Stimulated activated CD8-positive, alpha-beta memory T cell treated with anti-CD3 and anti-CD28 coated beads, Interleukin-15, amount 100 ng/mL, for 24 hours (primary cell): Measurements from ENCODE around the gene SEMA5A.

Experiments used
- DNase-seq: peaks from one replicate; pipeline ENCODE4 v3.0.0-alpha.2; 2020; ENCODE audit warnings: low read depth

The SEMA5A gene

GRCh38 chr5:9278921-9279603 lies 266.8 kb downstream of the SEMA5A start:
- no peak for DNase-seq

GRCh38 chr5:9269014-9269413 lies 276.9 kb downstream of the SEMA5A start:
- no peak for DNase-seq

GRCh38 chr5:9268226-9268625 lies 277.6 kb downstream of the SEMA5A start:
- no peak for DNase-seq

DNA sequence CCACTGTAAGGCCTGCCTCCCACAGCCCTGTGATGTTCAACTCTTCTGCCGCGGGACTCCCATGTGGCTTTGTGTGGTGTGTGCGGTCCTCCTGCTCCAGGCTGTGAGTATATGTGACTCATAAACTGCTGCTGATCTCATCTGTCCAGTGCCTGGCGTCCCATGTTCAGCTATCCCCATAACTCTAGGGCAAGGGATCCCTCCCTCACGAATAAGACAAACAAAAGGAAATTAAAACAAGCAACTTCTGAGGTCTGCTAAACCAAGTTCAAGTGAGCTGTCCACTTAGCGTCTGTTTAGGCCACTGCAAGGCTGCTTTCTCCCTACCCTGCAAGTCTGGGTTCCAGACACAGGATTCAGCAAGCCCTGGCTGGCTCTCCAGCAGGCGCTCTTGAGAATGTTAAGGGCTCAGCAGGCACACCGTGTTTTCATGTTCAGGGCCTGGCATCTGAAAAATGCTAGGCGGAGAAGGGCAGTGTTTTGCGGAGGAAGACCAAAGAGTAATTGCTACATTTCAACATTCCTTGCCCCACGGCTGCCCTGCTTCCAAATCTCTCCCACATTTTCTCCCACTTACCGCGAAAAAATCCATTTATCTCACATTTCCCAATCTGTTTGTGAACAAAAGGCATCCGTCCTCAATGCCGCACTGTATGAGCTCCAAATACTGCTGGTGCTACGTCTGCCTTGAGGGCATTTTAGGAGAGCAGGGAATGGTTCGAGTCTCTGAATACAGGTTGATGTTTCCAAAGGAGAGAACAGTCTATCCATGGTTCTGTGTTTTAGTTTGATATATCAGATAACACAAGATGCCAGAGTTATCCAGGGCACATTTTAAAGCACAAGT lies 280.2 kb downstream of the SEMA5A start:
- no peak for DNase-seq

DNA sequence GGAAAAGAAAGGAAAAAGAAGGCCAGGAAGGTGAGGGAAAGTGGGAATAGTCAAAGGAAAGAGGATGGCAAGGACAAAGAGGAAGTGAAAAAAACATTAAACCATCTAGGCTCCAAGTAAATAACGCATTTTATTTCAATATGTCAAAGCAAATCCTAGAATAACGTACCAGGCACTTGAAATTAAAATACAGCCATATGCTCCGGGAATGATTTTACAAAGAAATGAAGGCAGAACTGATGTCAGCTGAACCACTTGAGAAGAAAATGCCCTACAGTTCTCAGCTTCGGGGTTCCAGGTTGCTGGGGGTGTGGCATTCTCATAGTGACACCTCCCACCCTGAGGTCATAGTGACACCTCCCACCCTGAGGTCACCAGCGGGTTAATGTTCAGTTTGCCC lies 281.6 kb downstream of the SEMA5A start:
- DNase-seq = no peak

- DNase-seq = no peak
These were observed 282.2 kb downstream of the SEMA5A start for GRCh38 chr5:9263656-9264055.

DNA sequence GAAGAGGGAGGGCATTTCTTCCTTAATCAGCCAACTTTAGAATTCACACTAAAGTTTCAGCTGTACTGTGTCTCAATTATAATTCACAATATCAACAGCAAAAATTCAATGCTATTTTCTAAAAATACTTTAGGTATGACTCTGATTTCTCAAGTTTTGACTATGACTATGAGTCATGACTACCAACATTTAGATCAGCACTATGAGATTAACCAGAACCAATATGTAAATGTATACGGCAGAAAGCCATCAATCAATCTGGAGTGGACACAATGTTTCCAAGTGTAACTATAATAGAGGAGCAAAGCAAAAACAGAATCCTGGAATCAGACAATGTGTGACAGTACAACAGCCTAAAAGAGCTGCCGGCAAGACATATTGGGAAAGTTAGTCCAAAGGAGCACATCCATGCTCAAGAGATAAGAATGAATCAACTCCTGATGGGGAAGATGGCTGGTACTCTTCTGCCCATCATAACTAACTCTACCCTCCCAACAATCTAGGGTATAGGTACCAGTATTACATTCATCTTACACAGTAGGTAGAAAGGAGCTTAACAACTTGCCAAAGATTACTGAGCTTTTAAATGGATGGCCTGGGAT lies 294.4 kb downstream of the SEMA5A start:
- DNase-seq = no peak

DNA sequence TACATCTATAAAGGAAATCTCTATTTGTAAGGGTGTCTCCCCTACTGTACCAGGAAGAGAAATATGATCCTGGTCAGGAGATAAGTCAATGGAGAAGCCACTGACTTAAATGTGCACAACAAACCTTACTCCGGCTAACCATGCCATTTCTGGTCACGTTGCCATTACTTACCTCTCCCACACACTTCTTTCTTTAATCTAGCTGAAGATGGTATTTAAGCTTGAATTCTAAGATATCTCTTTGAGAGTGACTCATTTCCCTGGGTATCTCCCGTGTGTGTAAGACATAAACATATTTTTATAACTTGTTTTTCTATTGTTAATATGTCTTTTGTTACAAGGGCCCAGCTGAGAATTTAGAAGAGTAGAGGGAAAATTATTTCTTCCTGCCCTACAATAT lies 296.6 kb downstream of the SEMA5A start:
- DNase-seq = no peak

- no peak for DNase-seq
These were observed 300.8 kb downstream of the SEMA5A start for GRCh38 chr5:9245071-9245470.

- no peak for DNase-seq
These were observed 301.5 kb downstream of the SEMA5A start for GRCh38 chr5:9244417-9244816.

DNA sequence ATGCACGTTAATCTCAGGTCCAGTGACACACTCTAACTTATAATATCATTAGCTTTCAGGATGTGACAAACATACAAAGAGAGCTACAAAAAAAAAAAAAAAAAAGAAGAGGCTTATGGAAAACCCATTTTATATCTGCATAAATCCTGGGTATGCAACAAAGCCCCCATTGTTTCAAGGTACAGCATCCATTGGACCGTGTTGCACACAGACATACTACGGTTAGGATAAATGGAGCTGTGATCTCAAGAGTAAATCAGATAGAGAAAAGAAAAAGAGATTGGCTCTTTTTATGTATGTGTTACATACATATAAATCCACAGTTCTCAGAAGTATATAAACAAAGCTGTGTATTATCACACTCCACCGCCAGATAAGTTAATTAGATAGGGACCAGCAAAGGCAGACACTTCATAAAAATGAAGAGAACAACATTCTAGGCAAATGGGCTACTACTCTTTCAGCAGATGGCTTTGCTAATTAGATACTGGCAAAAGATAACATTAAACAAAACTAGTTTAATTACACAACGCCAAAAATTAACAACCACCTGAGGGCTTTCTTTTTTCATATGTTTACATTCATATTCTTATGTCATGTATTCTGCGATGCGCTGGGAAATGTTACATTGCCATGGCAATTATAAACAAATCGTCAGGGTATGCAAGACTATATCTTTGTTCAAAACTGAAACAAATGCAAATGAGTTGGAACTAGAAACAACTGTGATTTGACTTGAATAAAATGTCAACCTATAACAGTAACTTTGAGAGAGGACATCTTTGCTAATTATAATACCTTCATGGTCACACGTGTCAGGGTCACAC lies 304.2 kb downstream of the SEMA5A start:
- DNase-seq = no peak

DNA sequence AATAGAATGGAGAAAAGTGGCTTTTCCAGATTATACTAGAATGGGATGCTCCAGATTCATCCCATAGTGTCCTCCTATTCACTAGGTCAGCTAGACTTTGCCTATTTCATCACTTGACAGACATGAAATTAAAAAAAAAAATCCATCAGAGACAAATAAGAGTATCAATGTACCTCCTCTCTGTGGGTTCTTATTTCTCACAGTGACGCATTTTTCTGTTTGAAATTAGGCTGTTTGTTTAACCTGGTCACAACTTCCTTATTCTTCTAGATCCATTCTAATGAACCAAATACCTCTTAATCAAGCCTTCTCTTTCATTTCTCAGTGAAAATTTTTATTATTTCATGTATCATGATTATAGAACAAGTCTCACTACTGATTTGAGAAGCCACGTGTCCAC lies 305.4 kb downstream of the SEMA5A start:
- no peak for DNase-seq

- no peak for DNase-seq
These were observed 306.2 kb downstream of the SEMA5A start for GRCh38 chr5:9239626-9240025.

GRCh38 chr5:9239071-9239470 lies 306.8 kb downstream of the SEMA5A start:
- no peak for DNase-seq

GRCh38 chr5:9233712-9234111 lies 312.2 kb downstream of the SEMA5A start:
- no peak for DNase-seq

DNA sequence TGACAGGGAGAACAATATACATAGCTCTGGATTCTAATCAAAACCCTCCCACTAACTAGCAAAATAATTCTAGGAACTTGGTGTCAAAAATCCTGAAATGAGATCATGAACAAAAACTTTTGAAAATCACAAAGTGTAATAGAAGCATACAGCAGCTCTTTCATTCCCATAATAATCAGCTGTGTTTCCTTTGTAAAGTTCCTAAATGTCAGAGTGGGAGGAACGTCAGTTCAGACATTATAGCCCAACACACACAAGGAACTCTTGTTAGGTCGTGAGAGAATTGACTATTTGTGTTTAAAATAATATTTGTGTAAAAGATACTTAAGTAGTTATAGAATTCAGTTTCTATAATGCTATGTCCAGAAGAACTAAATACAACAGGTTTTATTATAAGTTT lies 312.8 kb downstream of the SEMA5A start:
- no peak for DNase-seq

DNA sequence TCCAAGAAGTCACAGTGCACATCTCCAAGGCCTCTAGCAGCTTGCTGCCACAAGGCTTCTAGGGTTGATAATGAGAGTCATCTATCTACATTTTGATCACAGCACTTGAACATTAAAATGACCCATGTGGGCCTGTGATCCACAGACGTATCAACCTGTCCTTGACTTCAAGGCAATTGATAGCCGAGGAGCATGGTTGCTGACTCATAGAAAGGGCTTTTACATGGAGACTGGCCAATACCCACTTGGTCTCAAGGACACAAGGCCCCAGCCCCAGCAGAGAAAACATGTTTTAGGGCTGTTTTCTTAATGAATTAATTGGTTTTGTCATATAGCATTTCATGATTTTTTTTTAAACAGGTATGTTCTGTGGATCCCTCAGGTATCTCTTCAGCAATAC lies 314.0 kb downstream of the SEMA5A start:
- no peak for DNase-seq

DNA sequence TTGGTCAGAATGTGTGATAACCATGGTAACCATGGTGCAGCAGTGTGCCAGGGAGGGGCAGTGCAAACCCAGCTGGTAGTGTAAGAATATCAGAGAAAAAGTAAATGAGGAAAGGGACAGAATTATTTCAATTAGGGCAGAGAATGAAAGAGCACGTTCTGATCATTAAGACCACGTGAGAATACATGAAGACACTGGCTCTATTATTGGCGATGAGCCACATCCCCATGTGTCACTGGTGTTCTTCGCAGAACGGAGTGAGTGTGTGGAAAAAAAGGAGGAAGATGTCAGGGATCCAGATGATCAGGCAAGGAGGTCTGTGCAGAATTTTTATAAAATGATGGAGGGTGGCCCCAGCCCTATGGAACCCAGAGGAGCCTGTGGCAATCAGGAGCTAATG lies 315.5 kb downstream of the SEMA5A start:
- no peak for DNase-seq

- no peak for DNase-seq
These were observed 319.8 kb downstream of the SEMA5A start for GRCh38 chr5:9226016-9226536.

- no peak for DNase-seq
These were observed 323.6 kb downstream of the SEMA5A start for GRCh38 chr5:9222054-9222976.

DNA sequence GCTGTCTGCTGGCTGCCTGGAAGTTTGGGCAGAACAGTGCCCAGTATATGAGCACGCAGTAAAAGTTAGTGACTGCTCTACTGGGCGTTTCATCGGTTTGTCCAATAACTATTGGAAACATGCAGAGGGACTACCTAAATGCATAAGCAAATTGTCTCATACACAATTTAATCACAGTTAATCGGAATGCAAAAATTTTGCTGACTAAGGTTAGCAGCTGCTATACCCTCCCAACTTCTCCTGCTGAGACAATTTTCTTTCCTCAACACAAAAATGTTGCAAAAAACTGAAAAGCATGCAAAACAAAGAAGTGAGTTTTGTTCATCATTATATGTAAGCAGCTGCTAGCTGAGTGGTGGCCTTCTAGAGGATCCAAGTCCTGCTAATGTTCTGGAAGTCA lies 327.5 kb downstream of the SEMA5A start:
- DNase-seq = no peak
